Karpas-422 (cell line): ENCODE measurements around the gene KCNK2. TPM values are rescaled to one million over a fixed set of nuclear protein-coding genes. Genes with fewer than 3 reads are reported as not detected.

Experiments
- DNase-seq: peaks from one replicate; pipeline ENCODE4 v3.0.0-alpha.2; 2015
- H2AFZ ChIP-seq: fragments of 200-600 bp; sonication (generic); 2 replicates; pipeline ENCODE4 v1.6.1; 2014; ENCODE audit warnings: antibody characterized with exemption, low read length, mixed read lengths
- H3K27ac ChIP-seq: fragments of 200-600 bp; sonication (generic); 2 replicates; pipeline ENCODE4 v1.5.1; 2014; ENCODE audit warnings: mild to moderate bottlenecking, low read length, moderate library complexity
- H3K27me3 ChIP-seq: fragments of 200-600 bp; sonication (generic); 2 replicates; pipeline ENCODE4 v1.6.1; 2014; ENCODE audit warnings: low read length, mixed read lengths
- H3K36me3 ChIP-seq: fragments of 200-600 bp; sonication (generic); 2 replicates; pipeline ENCODE4 v1.6.1; 2014; ENCODE audit warnings: low read length, mixed read lengths; ENCODE audit not compliant: insufficient read depth
- H3K4me1 ChIP-seq: fragments of 200-600 bp; sonication (generic); 2 replicates; pipeline ENCODE4 v1.6.1; 2014; ENCODE audit warnings: mild to moderate bottlenecking, low read length, mixed read lengths
- H3K4me2 ChIP-seq: fragments of 200-600 bp; sonication (generic); 2 replicates; pipeline ENCODE4 v1.6.1; 2014; ENCODE audit warnings: low read length, low read depth, mild to moderate bottlenecking; ENCODE audit not compliant: poor library complexity, severe bottlenecking
- H3K4me3 ChIP-seq: fragments of 200-600 bp; sonication (generic); 2 replicates; pipeline ENCODE4 v1.5.1; 2014; ENCODE audit warnings: mild to moderate bottlenecking, antibody characterized with exemption, low read length, mixed read lengths
- H3K79me2 ChIP-seq: fragments of 200-600 bp; sonication (generic); 2 replicates; pipeline ENCODE4 v1.6.1; 2014; ENCODE audit warnings: mild to moderate bottlenecking, low read length, mixed read lengths
- H3K9ac ChIP-seq: fragments of 200-600 bp; sonication (generic); 2 replicates; pipeline ENCODE4 v1.6.0; 2014; ENCODE audit warnings: low read length
- H3K9me2 ChIP-seq: fragments of 200-600 bp; sonication (generic), shearing (Covaris generic); replicated peaks from 2 replicates; pipeline ENCODE4 v1.6.0; 2014; ENCODE audit warnings: mild to moderate bottlenecking, low read length, moderate library complexity; ENCODE audit not compliant: insufficient read depth
- H3K9me3 ChIP-seq: fragments of 300-700, 200-600 bp; sonication (generic); 2 replicates; pipeline ENCODE4 v1.6.1; 2014; ENCODE audit warnings: low read length, mixed read lengths
- H4K20me1 ChIP-seq: fragments of 200-600 bp; sonication (generic); 2 replicates; pipeline ENCODE4 v1.6.1; 2014; ENCODE audit warnings: mild to moderate bottlenecking, antibody characterized with exemption, low read length, low read depth; ENCODE audit not compliant: insufficient read depth
- total RNA-seq: library from RNA; depleted of rRNA; stranded (reverse); fragments of >200 nt; shearing (Covaris generic); gene quantifications from 2 replicates; pipeline ENCODE4 v1.2.3, GENCODE V29; 2014; ENCODE audit warnings: low replicate concordance

The KCNK2 gene
- total RNA-seq, 1 experiment from 2014 or later, result not detected

GRCh38 chr1:215109171-215109570 is 26.6 kb downstream of the KCNK2 start:
- Histone ChIP-seq H3K79me2 (no peaks in the 10 kb centered on the region), H4K20me1 (no peaks in the 10 kb centered on the region), H2AFZ (no peak overlapping the region), H3K9me2 (no peaks in the 10 kb centered on the region), H3K27ac (no peak overlapping the region), H3K9ac (no peak overlapping the region), H3K36me3 (no peaks in the 10 kb centered on the region), H3K4me1 (0 out of 2 replicates have a peak, but pooled peaks cover 3% of the 10 kb centered on the region), H3K9me3 (no peaks in the 10 kb centered on the region), H3K27me3 (no peaks in the 10 kb centered on the region), H3K4me3 (no peak overlapping the region), H3K4me2 (no peak overlapping the region)
- no peak for DNase-seq

- H3K9me3 ChIP-seq, result no peaks in the 10 kb centered on the region
- no peak overlapping the region for H3K4me2 ChIP-seq
- H3K36me3 ChIP-seq, result no peaks in the 10 kb centered on the region
- H3K4me3 ChIP-seq, result no peak overlapping the region
- no peak overlapping the region for H2AFZ ChIP-seq
- H3K4me1 ChIP-seq, result no peaks in the 10 kb centered on the region
- no peaks in the 10 kb centered on the region for H3K9me2 ChIP-seq
- H3K79me2 ChIP-seq, result no peaks in the 10 kb centered on the region
- H3K27me3 ChIP-seq, result no peaks in the 10 kb centered on the region
- H3K27ac ChIP-seq, result no peak overlapping the region
- H4K20me1 ChIP-seq, result no peaks in the 10 kb centered on the region
- no peak for DNase-seq
- no peak overlapping the region for H3K9ac ChIP-seq
Measured at GRCh38 chr1:215111916-215112315, 29.4 kb downstream of the KCNK2 start.

GRCh38 chr1:215113776-215114153 is 31.2 kb downstream of the KCNK2 start:
- Histone ChIP-seq H3K27me3 (no peaks in the 10 kb centered on the region), H3K36me3 (no peaks in the 10 kb centered on the region), H3K4me1 (no peaks in the 10 kb centered on the region), H2AFZ (no peak overlapping the region), H4K20me1 (no peaks in the 10 kb centered on the region), H3K4me3 (no peak overlapping the region), H3K9me3 (no peaks in the 10 kb centered on the region), H3K9me2 (no peaks in the 10 kb centered on the region), H3K79me2 (no peaks in the 10 kb centered on the region), H3K9ac (no peak overlapping the region), H3K27ac (no peak overlapping the region), H3K4me2 (no peak overlapping the region)
- DNase-seq, result no peak

- Histone ChIP-seq H3K9me3 (no peaks in the 10 kb centered on the region), H4K20me1 (no peaks in the 10 kb centered on the region), H3K27me3 (no peaks in the 10 kb centered on the region), H3K27ac (no peak overlapping the region), H3K79me2 (no peaks in the 10 kb centered on the region), H2AFZ (no peak overlapping the region), H3K9me2 (no peaks in the 10 kb centered on the region), H3K4me1 (no peaks in the 10 kb centered on the region), H3K9ac (no peak overlapping the region), H3K4me3 (no peak overlapping the region), H3K4me2 (no peak overlapping the region), H3K36me3 (no peaks in the 10 kb centered on the region)
- DNase-seq, result no peak
Measured at GRCh38 chr1:215114154-215114933, 31.8 kb downstream of the KCNK2 start.

GRCh38 chr1:215115760-215116159 is 33.2 kb downstream of the KCNK2 start:
- no peaks in the 10 kb centered on the region for H3K27me3 ChIP-seq
- H3K79me2 ChIP-seq, result no peaks in the 10 kb centered on the region
- H3K4me2 ChIP-seq, result no peak overlapping the region
- H3K4me1 ChIP-seq, result no peaks in the 10 kb centered on the region
- no peaks in the 10 kb centered on the region for H4K20me1 ChIP-seq
- H3K36me3 ChIP-seq, result no peaks in the 10 kb centered on the region
- no peak overlapping the region for H3K4me3 ChIP-seq
- no peaks in the 10 kb centered on the region for H3K9me3 ChIP-seq
- no peaks in the 10 kb centered on the region for H3K9me2 ChIP-seq
- no peak overlapping the region for H3K27ac ChIP-seq
- H2AFZ ChIP-seq, result no peak overlapping the region
- H3K9ac ChIP-seq, result no peak overlapping the region
- DNase-seq, result no peak

GRCh38 chr1:215118081-215118480 is 35.5 kb downstream of the KCNK2 start:
- Histone ChIP-seq H4K20me1 (no peaks in the 10 kb centered on the region), H3K4me3 (no peak overlapping the region), H3K36me3 (no peaks in the 10 kb centered on the region), H3K27me3 (no peaks in the 10 kb centered on the region), H3K4me1 (no peaks in the 10 kb centered on the region), H3K4me2 (no peak overlapping the region), H3K9me2 (no peaks in the 10 kb centered on the region), H3K79me2 (no peaks in the 10 kb centered on the region), H3K27ac (no peak overlapping the region), H2AFZ (no peak overlapping the region), H3K9me3 (no peaks in the 10 kb centered on the region), H3K9ac (no peak overlapping the region)
- no peak for DNase-seq

GRCh38 chr1:215119056-215119455 is 36.5 kb downstream of the KCNK2 start:
- H3K4me2 ChIP-seq, result no peak overlapping the region
- H4K20me1 ChIP-seq, result no peaks in the 10 kb centered on the region
- no peaks in the 10 kb centered on the region for H3K27me3 ChIP-seq
- H3K9ac ChIP-seq, result no peak overlapping the region
- H3K9me2 ChIP-seq, result no peaks in the 10 kb centered on the region
- no peak for DNase-seq
- no peaks in the 10 kb centered on the region for H3K4me1 ChIP-seq
- H3K79me2 ChIP-seq, result no peaks in the 10 kb centered on the region
- H3K9me3 ChIP-seq, result no peaks in the 10 kb centered on the region
- H2AFZ ChIP-seq, result no peak overlapping the region
- no peaks in the 10 kb centered on the region for H3K36me3 ChIP-seq
- no peak overlapping the region for H3K4me3 ChIP-seq
- H3K27ac ChIP-seq, result no peak overlapping the region

- no peak overlapping the region for H2AFZ ChIP-seq
- H3K9ac ChIP-seq, result no peak overlapping the region
- H3K27ac ChIP-seq, result no peak overlapping the region
- no peak overlapping the region for H3K4me3 ChIP-seq
- H3K9me3 ChIP-seq, result no peaks in the 10 kb centered on the region
- no peaks in the 10 kb centered on the region for H4K20me1 ChIP-seq
- H3K4me2 ChIP-seq, result no peak overlapping the region
- H3K4me1 ChIP-seq, result no peaks in the 10 kb centered on the region
- DNase-seq, result no peak
- H3K9me2 ChIP-seq, result no peaks in the 10 kb centered on the region
- no peaks in the 10 kb centered on the region for H3K27me3 ChIP-seq
- H3K79me2 ChIP-seq, result no peaks in the 10 kb centered on the region
- H3K36me3 ChIP-seq, result no peaks in the 10 kb centered on the region
Measured at GRCh38 chr1:215119719-215120365, 37.3 kb downstream of the KCNK2 start.
